ES-I3 (cell line): ENCODE measurements around the gene CR2.
A peak's percentile ranks its signal among the peaks of the same experiment; 100 is the strongest.

Experiments
- H3K36me3 ChIP-seq: 2 replicates; pipeline ENCODE4 v1.6.1; 2013; ENCODE audit warnings: mild to moderate bottlenecking, low read length, control low read depth, moderate library complexity; ENCODE audit not compliant: insufficient read depth
- H3K4me1 ChIP-seq: 2 replicates; pipeline ENCODE4 v1.6.1; 2013; ENCODE audit warnings: mild to moderate bottlenecking, control low read depth, low read length; ENCODE audit not compliant: insufficient read depth
- H3K9ac ChIP-seq: 2 replicates; pipeline ENCODE4 v1.6.1; 2013; ENCODE audit warnings: low read depth, mild to moderate bottlenecking, low read length, moderate library complexity
- H3K9me3 ChIP-seq: 2 replicates; pipeline ENCODE4 v1.6.1; 2013; ENCODE audit warnings: mild to moderate bottlenecking, low read length, moderate library complexity; ENCODE audit not compliant: control insufficient read depth, insufficient read depth

Gene CR2

DNA sequence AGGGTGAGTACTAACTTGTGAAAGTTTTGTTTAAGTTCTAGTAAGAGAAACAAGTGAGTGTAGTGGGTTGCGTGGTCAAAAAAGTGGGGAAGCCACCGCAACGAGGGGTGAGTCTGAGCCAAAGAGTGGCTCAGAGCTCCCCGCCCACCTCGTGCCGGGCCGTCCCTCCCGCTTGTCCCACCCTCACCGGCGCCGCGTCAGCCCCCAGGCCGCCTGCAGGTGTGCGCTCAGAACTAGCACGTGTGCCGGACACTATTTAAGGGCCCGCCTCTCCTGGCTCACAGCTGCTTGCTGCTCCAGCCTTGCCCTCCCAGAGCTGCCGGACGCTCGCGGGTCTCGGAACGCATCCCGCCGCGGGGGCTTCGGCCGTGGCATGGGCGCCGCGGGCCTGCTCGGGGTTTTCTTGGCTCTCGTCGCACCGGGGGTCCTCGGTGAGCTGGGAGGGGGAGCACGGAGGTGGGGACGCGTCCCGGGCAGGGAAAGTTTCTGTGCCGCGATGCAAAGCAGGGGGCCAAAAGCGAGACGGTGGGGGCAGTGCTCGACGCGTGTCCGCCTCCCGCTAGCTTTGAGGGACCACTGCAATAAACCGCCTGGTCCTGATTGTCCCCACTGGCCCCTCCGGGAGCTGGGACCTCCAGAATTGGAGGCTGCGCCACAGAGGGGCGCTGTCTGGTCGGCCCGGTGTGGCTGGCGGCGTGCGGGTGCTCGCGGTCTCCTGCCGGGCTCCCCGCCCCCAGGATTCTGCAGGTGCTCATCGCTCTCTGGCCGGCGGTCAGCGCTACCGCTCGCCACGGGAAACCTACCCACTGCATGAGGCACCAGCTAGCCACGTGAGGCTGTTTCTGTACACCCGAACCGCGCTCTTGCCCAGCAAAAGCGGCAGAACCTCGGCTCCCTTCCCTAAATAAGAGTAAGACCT is at the start of gene CR2:
Gene CR2 (plus strand): TSS at position 283 of the 919 bp plus-strand sequence. CDS start 91 bp downstream, at position 374.
- Histone ChIP-seq H3K9ac (peak within 1 kb of the TSS; percentile 58), H3K9me3 (no peaks in the 10 kb centered on the region), H3K4me1 (no peaks in the 10 kb centered on the region; the same call in 1 of the 2 replicates), H3K36me3 (no peaks in the 10 kb centered on the region)

DNA sequence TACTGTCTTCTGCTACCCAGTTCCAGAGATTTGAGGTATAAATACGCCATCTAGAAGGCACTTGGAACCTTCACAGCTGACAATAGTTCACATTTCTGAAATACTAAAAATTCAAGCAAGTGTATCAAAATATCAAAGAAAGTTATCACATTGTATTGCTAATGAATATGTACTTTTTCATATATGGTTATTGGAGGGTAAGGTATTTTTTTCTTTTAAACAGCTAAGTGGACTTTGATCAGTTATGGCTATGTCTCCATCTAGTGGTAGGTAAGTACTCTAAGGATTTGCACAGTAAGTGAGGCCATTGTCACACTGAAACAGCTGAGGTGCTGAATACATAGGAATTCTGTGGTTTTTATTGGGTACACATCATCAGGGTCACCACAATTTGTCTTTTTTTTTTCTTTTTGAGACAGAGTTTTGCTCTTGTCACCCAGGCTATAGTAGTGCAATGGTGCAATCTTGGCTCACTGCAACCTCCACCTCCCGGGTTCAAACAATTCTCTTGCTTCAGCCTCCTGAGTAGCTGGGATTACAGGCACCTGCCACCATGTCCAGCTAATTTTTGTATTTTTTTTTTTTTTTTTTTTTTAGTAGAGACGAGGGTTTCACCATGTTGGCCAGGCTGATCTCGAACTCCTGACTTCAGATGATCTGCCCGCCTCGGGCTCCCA is 49.1 kb upstream of the CR2 start:
- H3K9me3 ChIP-seq = no peaks in the 10 kb centered on the region
- H3K36me3 ChIP-seq = no peaks in the 10 kb centered on the region
- H3K4me1 ChIP-seq = no peaks in the 10 kb centered on the region
- no peak overlapping the region for H3K9ac ChIP-seq

DNA sequence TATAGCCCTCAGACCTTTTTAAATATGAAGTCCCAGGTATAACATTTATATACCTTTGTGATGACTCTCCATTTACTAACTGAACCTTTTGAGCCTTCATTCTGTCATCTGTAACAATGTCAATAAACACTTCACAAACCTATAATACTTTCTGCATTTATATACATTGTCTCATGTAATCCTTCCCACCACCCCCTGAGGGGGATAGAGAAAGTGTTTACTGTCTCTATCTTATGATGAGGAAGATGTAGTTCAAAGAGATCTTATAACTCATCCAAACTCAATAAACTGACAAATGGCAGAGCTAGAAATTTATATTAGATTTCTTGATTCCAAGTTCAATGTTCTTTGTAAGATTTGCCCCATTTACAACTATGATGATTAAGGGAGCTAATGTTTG is 48.3 kb upstream of the CR2 start:
- Histone ChIP-seq H3K9me3 (no peaks in the 10 kb centered on the region), H3K4me1 (no peaks in the 10 kb centered on the region), H3K9ac (no peak overlapping the region), H3K36me3 (no peaks in the 10 kb centered on the region)

DNA sequence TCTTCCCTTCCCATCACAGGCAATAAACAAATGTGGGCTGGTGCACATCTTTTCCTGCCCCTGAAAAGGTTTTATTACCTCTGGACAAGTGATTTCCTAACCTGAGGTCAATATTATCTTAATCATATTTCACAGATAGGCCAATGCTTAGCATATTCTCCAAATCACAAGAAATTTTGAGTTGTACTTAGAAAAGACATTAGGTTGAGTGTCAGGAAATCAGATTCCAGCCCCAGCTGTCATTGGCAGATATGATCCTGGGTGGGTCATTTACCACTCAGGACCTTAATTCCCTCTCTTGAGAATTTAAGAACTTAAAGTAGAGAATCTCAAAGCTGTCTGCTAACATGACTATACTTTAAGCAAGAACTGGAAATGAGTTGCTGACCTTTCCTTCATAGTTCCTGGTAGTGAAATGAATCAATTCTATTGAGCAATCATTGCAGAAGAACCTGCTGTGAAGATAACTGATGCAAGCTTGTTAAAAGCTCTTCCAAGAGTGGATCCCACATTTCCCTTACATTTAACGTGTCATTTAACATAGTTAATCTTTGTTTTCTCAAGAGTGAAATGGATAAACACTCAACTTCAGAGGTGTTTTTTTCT is 46.4 kb upstream of the CR2 start:
- Histone ChIP-seq H3K9ac (no peak overlapping the region), H3K36me3 (no peaks in the 10 kb centered on the region), H3K9me3 (no peaks in the 10 kb centered on the region), H3K4me1 (no peaks in the 10 kb centered on the region)

DNA sequence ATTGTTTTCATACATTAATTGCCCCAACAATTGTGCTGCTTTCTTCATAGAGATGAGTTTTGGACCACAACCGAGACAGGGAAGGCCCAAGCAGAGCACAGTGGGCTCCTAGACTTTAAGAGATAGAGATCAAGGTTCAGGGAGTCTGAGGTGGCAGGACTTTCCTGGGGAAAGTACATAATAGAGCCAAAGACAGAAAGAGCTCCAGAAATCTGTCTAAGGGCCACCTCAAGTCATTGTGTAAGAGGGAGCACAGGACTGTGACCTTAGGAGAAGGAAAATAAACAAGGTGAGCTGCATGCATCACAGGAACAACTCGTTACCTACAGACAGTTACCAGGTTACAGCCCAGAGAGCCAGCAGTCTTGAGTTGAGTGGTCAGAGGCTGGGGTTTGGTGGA is 41.3 kb upstream of the CR2 start:
- H3K9me3 ChIP-seq = no peaks in the 10 kb centered on the region
- no peak overlapping the region for H3K9ac ChIP-seq
- no peaks in the 10 kb centered on the region for H3K4me1 ChIP-seq

DNA sequence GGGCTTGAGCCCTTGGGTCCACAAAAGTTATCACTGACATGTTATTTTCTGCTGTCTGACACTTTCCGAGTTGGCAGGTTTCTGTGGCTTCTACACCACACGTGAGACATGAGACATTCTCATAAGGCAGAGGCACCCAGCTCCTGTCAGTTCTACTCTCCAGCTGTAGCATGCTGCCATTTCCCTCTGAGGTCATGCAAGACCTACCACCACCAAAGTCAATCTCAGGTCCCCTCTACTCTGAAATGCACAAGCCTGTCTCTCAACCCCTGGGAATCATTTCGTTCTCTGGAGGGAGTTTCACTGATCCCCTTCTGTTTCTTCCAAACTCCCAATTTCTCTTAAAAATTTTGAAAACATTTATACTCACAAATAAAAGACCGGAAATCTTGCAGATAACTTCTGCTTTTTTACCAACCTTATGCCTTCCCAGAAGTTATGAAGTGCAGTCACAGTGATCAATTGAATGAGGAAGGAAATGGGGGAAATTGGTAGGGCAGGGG is 39.5 kb upstream of the CR2 start:
- Histone ChIP-seq H3K4me1 (no peaks in the 10 kb centered on the region), H3K9ac (no peak overlapping the region), H3K9me3 (no peaks in the 10 kb centered on the region), H3K36me3 (no peaks in the 10 kb centered on the region)

More for the DNA sequence above, 41.3 kb upstream of the CR2 start:
- no peaks in the 10 kb centered on the region for H3K36me3 ChIP-seq

DNA sequence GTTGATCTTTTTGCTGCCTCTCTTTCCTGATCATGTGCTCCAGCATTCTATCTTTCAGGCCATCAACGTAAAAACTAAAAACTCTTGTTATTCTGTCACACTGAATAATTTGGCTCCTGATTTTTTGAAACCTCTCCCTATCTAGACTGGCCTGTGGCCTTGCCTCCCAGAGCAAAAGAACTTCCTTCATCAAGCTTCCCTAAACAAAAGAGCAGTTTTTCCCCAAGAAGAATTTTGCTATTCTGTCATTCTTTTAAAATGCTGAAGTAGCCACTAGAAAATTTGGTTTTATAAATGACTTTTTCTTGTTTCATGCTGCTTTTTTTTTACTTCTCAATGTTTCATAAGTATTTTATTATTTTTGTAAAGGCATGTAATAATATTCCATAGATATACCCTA is 37.1 kb upstream of the CR2 start:
- H3K4me1 ChIP-seq = no peaks in the 10 kb centered on the region
- H3K36me3 ChIP-seq = no peaks in the 10 kb centered on the region
- no peaks in the 10 kb centered on the region for H3K9me3 ChIP-seq
- no peak overlapping the region for H3K9ac ChIP-seq

DNA sequence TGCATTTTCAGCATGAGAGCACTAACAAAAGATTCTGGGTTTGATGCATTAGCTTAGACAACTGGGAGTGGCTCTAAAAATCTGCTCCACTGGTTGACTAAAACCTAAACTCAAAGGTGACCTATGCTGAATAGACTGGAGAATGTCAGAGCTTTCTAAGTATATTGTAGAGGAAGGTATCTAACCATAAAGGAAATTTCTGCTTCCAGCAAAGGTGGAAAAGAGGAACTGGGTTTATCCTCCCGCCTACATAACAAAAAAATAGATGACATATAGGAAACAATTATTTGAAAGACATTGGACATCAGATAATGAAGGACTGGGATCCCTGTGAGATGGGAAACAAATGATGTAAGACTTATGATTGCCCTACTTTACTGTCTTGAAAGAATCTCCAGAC is 35.8 kb upstream of the CR2 start:
- no peak overlapping the region for H3K9ac ChIP-seq
- no peaks in the 10 kb centered on the region for H3K36me3 ChIP-seq
- no peaks in the 10 kb centered on the region for H3K9me3 ChIP-seq
- no peaks in the 10 kb centered on the region for H3K4me1 ChIP-seq

DNA sequence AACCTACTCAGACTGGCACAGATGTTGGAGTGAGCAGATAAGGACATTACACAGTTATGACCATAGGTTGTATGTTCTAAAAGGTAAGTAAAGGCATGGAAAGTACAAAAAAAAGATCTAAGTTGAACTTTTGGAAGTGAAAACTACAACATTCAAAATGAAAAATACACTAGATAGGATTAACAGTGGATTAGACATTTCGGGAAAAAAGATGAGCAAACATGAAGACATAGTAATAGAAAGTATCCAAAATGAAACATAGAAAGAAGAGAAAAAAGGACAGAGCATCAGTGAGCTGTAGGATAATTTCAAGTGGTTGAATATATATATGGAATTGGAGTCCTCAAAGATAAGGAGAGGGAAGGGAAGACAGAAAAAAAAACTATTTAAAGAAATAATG is 34.0 kb upstream of the CR2 start:
- no peaks in the 10 kb centered on the region for H3K36me3 ChIP-seq
- no peaks in the 10 kb centered on the region for H3K4me1 ChIP-seq
- H3K9me3 ChIP-seq = no peaks in the 10 kb centered on the region
- H3K9ac ChIP-seq = no peak overlapping the region

DNA sequence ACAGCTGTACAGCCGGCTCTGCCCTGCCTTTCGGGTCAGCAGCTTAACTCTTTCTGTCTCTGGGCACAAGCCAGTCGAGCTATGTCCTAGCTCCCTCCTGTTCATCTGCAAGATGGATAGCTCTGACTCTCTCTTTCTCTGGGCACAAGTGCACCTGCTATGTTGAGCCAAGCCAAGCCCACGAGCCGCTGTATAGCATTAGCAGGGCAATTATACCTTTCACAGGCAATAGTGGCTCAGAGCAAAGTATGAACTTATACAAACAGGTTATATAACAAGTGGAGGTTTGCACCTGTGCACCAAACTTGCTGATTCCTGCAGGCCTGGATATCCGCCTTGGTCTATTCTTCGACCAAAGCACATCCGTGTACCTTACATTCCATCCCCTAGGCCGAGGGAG is 33.0 kb upstream of the CR2 start:
- no peaks in the 10 kb centered on the region for H3K36me3 ChIP-seq
- no peak overlapping the region for H3K9ac ChIP-seq
- no peaks in the 10 kb centered on the region for H3K9me3 ChIP-seq
- no peaks in the 10 kb centered on the region for H3K4me1 ChIP-seq

DNA sequence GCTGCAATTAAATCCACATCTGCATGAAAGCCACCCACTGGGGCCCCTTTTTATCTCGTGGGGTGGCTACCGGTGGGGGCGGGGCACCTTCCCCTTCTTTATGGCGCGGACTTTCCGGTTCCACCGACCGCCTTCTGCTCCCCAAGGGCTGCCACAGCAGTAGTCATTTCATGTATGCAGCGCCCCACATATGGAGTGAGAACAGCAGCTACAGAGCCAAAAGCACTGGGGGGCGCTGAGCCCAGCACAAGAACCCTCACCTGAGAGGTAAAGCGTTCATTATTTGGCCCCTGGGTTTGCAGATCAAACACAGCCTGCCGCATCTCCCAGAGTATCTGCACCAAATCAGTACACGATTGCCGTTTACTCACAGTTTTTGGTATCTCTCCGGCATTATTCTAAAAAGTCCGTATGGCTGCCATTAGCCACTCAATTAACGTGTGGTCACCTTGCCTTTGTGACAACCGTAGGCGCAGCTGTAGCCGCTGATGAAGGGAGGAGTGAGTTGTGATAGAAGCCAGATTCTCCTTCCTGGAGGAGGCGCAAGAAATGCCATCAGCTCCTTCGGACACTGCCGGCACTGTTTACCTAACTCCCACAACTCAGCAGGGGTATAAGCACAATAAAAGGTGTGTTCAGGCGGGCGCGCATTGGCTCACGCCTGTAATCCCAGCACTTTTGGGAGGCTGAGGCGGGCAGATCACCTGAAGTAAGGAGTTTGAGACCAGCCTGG is 30.4 kb upstream of the CR2 start:
- Histone ChIP-seq H3K9ac (peak overlapping the region; percentile 28; the same call in 1 of the 2 replicates), H3K4me1 (no peaks in the 10 kb centered on the region), H3K36me3 (no peaks in the 10 kb centered on the region), H3K9me3 (no peaks in the 10 kb centered on the region)

DNA sequence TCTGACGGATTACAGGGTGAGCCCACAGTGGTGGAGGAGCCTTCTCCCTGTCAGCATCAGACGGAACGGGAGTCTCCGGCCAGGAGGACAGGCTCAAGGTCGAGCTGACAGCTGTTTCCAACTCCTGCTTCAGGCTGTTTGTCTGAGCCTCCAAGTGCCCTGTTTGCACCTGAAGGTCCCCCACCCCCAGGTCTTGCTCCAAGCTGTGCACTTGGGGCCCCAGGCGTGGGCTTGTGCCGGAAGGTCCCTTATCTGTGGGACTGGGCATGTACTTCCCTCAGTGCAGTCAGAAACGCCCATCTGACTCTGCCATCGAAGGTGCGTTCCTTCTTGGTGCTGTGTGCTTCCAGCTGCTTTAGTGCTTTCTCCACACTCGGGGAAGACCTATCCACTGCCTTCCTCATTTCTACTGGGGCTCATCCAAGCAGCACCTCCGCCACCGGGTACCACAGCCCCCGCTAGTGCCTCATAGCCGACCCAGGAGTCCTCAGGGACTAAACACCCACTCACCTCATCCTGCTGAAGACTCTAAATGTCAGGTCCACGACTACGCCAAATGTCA is 29.5 kb upstream of the CR2 start:
- Histone ChIP-seq H3K4me1 (no peaks in the 10 kb centered on the region), H3K9ac (no peak overlapping the region), H3K9me3 (no peaks in the 10 kb centered on the region), H3K36me3 (no peaks in the 10 kb centered on the region)

DNA sequence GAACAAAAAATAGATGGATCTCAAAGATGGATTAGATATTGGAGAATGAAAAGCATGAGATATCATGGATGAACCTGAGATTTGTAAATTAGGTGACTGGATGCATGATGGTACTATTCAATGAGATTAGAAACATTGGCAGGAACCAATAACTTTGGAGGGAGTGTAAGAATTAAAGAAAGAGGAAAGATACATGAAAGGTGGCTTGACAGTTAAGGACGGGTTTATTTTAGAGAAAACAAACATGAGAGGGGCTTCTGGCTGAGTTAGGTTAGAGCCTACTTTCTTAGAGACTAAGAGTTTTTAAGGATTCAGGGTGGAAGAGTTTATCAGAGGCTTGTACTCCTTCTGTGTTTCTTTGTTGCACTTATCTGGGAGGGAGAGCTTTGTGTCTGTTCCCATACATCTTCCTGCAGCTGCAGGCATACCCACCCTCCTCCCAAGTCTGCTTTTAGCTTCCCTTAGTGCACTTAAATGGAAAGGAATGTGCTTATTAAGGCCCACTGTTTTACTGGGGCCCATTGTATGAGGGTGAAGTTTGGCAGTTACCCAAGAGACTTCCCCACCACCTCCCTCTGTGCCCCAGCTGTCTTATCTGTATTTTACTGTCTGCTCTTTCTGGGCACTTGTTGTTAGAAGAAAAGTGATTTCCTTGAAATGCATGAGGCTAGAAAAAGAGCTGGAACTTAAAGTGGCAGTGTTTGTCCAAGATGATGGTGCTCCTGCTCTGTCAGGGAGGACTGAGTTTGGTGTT is 26.1 kb upstream of the CR2 start:
- Histone ChIP-seq H3K9ac (no peak overlapping the region), H3K9me3 (no peaks in the 10 kb centered on the region), H3K4me1 (no peaks in the 10 kb centered on the region), H3K36me3 (no peaks in the 10 kb centered on the region)
